ENCODE results near the gene SAP25. TPM values are rescaled to one million over a fixed set of nuclear protein-coding genes. Genes with fewer than 3 reads are reported as not detected.

SAP25 gene
- total RNA-seq, 1 donor from 2014 or later, result not detected

Other genes with a start within 250 kb of the SAP25 start
- 5.5 and 7.8 TPM in 2 replicates for gene PILRB, start 215.8 kb downstream of the SAP25 start, total RNA-seq
- gene PILRA, start 200.4 kb downstream of the SAP25 start, total RNA-seq, result 0.13 TPM in 1 of 2 replicates, not detected in the other
- 1.3 and 2.0 TPM in 2 replicates for gene ZCWPW1, start 145.2 kb downstream of the SAP25 start, total RNA-seq
- gene MEPCE, start 144.1 kb downstream of the SAP25 start, total RNA-seq, result 18.7 and 20.7 TPM in 2 replicates
- 32.8 and 34.2 TPM in 2 replicates for gene PPP1R35, start 137.4 kb downstream of the SAP25 start, total RNA-seq
- gene SPACDR, start 109.6 kb downstream of the SAP25 start, total RNA-seq, result 0.38 and 0.53 TPM in 2 replicates
- gene TSC22D4, start 94.7 kb downstream of the SAP25 start, total RNA-seq, result 7.6 and 12.7 TPM in 2 replicates
- gene NYAP1, start 90.0 kb downstream of the SAP25 start, total RNA-seq, result under 0.01 and 0.64 TPM in 2 replicates
- 1.3 and 2.3 TPM in 2 replicates for gene AGFG2, start 34.7 kb downstream of the SAP25 start, total RNA-seq
- 3.9 and 8.2 TPM in 2 replicates for gene LRCH4, start 12.2 kb upstream of the SAP25 start, total RNA-seq
- gene FBXO24, start 12.4 kb upstream of the SAP25 start, total RNA-seq, result 0.38 and 0.53 TPM in 2 replicates
- 0.38 and 0.53 TPM in 2 replicates for gene PCOLCE, start 28.5 kb upstream of the SAP25 start, total RNA-seq
- gene MOSPD3, start 38.6 kb upstream of the SAP25 start, total RNA-seq, result 1.8 and 1.9 TPM in 2 replicates
- 0.13 TPM in 1 of 2 replicates, not detected in the other for gene TFR2, start 67.7 kb upstream of the SAP25 start, total RNA-seq
- not detected in 2 replicates for gene ACTL6B, start 82.5 kb upstream of the SAP25 start, total RNA-seq
- gene GNB2, start 99.8 kb upstream of the SAP25 start, total RNA-seq, result 66.1 and 88.7 TPM in 2 replicates
- gene GIGYF1, start 120.3 kb upstream of the SAP25 start, total RNA-seq, result 9.9 and 14.2 TPM in 2 replicates
- 33.8 and 40.8 TPM in 2 replicates for gene POP7, start 132.2 kb upstream of the SAP25 start, total RNA-seq
- gene EPO, start 146.6 kb upstream of the SAP25 start, total RNA-seq, result not detected in 2 replicates
- gene ZAN, start 159.7 kb upstream of the SAP25 start, total RNA-seq, result not detected in 2 replicates